ENCODE results near the gene FSTL4. TPM values are rescaled to one million over a fixed set of nuclear protein-coding genes. Genes with fewer than 3 reads are reported as not detected.

Gene FSTL4
- total and polyA plus RNA-seq, 4 donors = 0.08 to 1.4 (median 0.31) TPM

DNA sequence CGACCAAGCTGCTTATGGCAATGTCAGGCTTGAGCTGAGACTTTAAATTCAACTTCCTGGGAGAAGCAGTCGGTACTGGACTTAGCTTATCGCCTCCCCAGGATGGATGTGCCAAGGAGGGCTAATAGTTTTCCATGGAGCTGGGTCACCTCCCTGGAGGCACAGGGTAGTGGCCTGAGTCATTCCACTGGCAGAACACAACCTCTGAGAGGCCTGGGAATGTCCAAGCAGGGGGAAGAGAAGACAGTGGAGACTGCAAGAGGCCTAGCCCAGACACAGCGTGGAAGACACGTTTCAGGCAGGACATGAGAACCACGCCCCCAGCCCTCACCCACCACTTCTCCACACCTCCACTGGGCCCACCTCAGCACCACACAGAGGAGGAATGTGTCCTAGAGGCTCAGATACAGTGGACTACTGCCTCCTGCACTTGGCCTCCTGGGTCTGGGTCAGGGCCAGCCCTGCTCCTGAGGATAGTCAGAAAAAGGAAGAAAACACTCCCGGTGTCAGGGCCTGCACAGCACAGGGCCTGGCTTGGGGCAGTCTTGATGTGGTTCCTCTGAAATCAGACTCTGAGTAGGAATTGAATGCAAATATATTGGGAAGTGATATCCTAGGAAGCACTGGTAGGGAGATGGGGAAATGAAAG is 171.8 kb downstream of the FSTL4 start:
- 87 to 91% methylated on average over 7 of the region's 7 CpGs for WGBS, 2 donors
- H3K4me1 ChIP-seq (ENCODE audit: control insufficient read depth in 5 of 5, insufficient read depth in 5 of 5, low read length in 5 of 5) = peaks cover 0 to 6% (median 0%) of the 10 kb centered on the region in 5 donors
- no peak for ATAC-seq (ENCODE audit: insufficient read depth, low FRiP score)

DNA sequence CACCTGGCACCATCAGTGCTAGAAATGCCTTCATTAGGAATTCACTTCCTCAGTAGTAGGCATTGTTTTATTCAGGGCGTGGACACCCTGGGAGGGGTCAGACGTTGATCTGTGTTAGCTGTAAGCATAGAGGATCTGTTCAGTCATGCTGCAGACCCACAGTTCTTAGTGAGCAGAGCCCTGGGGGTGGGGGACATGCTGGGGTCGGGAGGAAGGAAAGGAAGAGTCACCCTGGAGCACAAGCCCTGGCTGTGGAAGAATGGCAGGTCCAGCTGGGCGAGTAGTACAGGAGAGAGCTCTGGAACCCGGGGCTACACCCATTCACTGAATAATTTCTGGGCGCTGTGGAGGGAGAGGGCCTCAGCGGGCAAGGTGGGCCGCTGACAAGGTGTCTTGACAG is 172.5 kb downstream of the FSTL4 start:
- Histone ChIP-seq H3K27me3 (ENCODE audit: control insufficient read depth in 3 of 3, insufficient read depth in 3 of 3, low read length in 2 of 3) (no peaks in the 10 kb centered on the region), H3K36me3 (ENCODE audit: control insufficient read depth in 4 of 4, insufficient read depth in 4 of 4, low read length in 4 of 4) (no peaks in the 10 kb centered on the region), H3K9me3 (ENCODE audit: control insufficient read depth in 4 of 4, insufficient read depth in 3 of 4, low read length in 3 of 4) (no peaks in the 10 kb centered on the region), H3K9ac (ENCODE audit: insufficient read depth in 1 of 2, low read length in 2 of 2) (no peak overlapping the region), H3K4me3 (no peak overlapping the region), H3K27ac (ENCODE audit: low read depth in 1 of 2, low read length in 1 of 2) (no peak overlapping the region), H3K4me1 (ENCODE audit: control insufficient read depth in 5 of 5, insufficient read depth in 5 of 5, low read length in 5 of 5) (peaks cover 0 to 6% (median 0%) of the 10 kb centered on the region in 5 donors)
- ATAC-seq (ENCODE audit: insufficient read depth, low FRiP score) (no peak), DNase-seq (no peak)
- 77 to 87% methylated on average over 8 of the region's 8 CpGs for WGBS, 2 donors
- TF ChIP-seq, protein P1, sequence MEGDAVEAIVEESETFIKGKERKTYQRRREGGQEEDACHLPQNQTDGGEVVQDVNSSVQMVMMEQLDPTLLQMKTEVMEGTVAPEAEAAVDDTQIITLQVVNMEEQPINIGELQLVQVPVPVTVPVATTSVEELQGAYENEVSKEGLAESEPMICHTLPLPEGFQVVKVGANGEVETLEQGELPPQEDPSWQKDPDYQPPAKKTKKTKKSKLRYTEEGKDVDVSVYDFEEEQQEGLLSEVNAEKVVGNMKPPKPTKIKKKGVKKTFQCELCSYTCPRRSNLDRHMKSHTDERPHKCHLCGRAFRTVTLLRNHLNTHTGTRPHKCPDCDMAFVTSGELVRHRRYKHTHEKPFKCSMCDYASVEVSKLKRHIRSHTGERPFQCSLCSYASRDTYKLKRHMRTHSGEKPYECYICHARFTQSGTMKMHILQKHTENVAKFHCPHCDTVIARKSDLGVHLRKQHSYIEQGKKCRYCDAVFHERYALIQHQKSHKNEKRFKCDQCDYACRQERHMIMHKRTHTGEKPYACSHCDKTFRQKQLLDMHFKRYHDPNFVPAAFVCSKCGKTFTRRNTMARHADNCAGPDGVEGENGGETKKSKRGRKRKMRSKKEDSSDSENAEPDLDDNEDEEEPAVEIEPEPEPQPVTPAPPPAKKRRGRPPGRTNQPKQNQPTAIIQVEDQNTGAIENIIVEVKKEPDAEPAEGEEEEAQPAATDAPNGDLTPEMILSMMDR (IDR thresholded peaks at IDR 0.05; ENCODE audit: control extremely low read depth, extremely low read depth) = no peak

More for the DNA sequence above, 171.8 kb downstream of the FSTL4 start:
- H3K9me3 ChIP-seq (ENCODE audit: control insufficient read depth in 4 of 4, insufficient read depth in 3 of 4, low read length in 3 of 4) = no peaks in the 10 kb centered on the region
- H3K9ac ChIP-seq (ENCODE audit: insufficient read depth in 1 of 2, low read length in 2 of 2) = no peak overlapping the region
- DNase-seq = no peak
- H3K27ac ChIP-seq (ENCODE audit: low read depth in 1 of 2, low read length in 1 of 2) = no peak overlapping the region
- no peak overlapping the region for H3K4me3 ChIP-seq
- TF ChIP-seq, protein P1 (IDR thresholded peaks at IDR 0.05; ENCODE audit: control extremely low read depth, extremely low read depth) = no peak
- no peaks in the 10 kb centered on the region for H3K27me3 ChIP-seq (ENCODE audit: control insufficient read depth in 3 of 3, insufficient read depth in 3 of 3, low read length in 2 of 3)
- H3K36me3 ChIP-seq (ENCODE audit: control insufficient read depth in 4 of 4, insufficient read depth in 4 of 4, low read length in 4 of 4) = no peaks in the 10 kb centered on the region

DNA sequence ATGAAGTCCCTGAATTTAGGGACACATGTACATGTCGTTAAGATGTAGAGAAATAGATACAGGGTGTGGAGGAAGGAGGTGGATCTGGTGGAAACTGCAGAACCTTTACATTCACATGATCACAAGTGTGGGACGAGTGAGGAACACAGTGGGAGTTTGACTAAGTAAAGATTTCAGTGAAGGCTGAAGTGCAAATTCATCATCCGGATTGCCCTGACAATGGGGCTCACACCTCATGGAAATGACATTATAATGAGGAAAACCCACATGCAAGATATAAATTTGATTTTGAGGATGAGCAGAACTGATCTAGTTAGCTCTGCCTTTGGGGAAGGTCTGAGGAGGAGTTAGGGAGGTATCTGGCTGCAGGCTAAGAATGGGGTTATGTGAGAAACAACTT is 173.9 kb downstream of the FSTL4 start:
- DNase-seq (no peak), ATAC-seq (ENCODE audit: insufficient read depth, low FRiP score) (no peak)
- Histone ChIP-seq H3K4me3 (no peak overlapping the region), H3K36me3 (ENCODE audit: control insufficient read depth in 4 of 4, insufficient read depth in 4 of 4, low read length in 4 of 4) (no peaks in the 10 kb centered on the region), H3K9ac (ENCODE audit: insufficient read depth in 1 of 2, low read length in 2 of 2) (no peak overlapping the region), H3K27me3 (ENCODE audit: control insufficient read depth in 3 of 3, insufficient read depth in 3 of 3, low read length in 2 of 3) (no peaks in the 10 kb centered on the region), H3K27ac (ENCODE audit: low read depth in 1 of 2, low read length in 1 of 2) (no peak overlapping the region), H3K4me1 (ENCODE audit: control insufficient read depth in 5 of 5, insufficient read depth in 5 of 5, low read length in 5 of 5) (peaks cover 0 to 6% (median 0%) of the 10 kb centered on the region in 5 donors), H3K9me3 (ENCODE audit: control insufficient read depth in 4 of 4, insufficient read depth in 3 of 4, low read length in 3 of 4) (no peaks in the 10 kb centered on the region)
- 88 to 90% methylated on average over 3 of the region's 3 CpGs for WGBS, 2 donors
- TF ChIP-seq, protein P1 (IDR thresholded peaks at IDR 0.05; ENCODE audit: control extremely low read depth, extremely low read depth) = no peak

DNA sequence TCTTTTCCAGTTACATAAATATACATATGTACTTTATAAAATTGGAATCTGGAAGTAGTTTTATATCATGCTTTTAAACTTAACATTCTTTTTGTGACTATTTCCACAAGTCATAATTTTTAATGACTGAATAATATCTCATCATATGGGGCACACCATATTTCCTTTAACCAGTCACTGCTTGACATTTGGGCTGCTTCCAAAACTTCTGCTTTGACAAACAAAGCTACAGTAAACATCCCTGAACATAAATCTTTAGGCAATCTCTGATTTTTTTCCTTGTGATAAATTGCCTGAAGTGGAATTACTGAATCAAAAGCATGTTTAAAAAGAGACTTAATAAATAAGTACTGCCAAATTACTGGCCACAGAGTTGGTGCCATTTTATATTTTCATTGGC is 178.0 kb downstream of the FSTL4 start:
- H3K9ac ChIP-seq (ENCODE audit: insufficient read depth in 1 of 2, low read length in 2 of 2) = no peak overlapping the region
- no peak for DNase-seq
- peaks cover 0 to 2% (median 0%) of the 10 kb centered on the region in 3 donors for H3K27me3 ChIP-seq (ENCODE audit: control insufficient read depth in 3 of 3, insufficient read depth in 3 of 3, low read length in 2 of 3)
- no peak overlapping the region for H3K4me3 ChIP-seq
- H3K4me1 ChIP-seq (ENCODE audit: control insufficient read depth in 5 of 5, insufficient read depth in 5 of 5, low read length in 5 of 5) = no peaks in the 10 kb centered on the region
- H3K36me3 ChIP-seq (ENCODE audit: control insufficient read depth in 4 of 4, insufficient read depth in 4 of 4, low read length in 4 of 4) = no peaks in the 10 kb centered on the region
- H3K27ac ChIP-seq (ENCODE audit: low read depth in 1 of 2, low read length in 1 of 2) = no peak overlapping the region
- no peaks in the 10 kb centered on the region for H3K9me3 ChIP-seq (ENCODE audit: control insufficient read depth in 4 of 4, insufficient read depth in 3 of 4, low read length in 3 of 4)
- ATAC-seq (ENCODE audit: insufficient read depth, low FRiP score) = no peak
- TF ChIP-seq, protein P1 (IDR thresholded peaks at IDR 0.05; ENCODE audit: control extremely low read depth, extremely low read depth) = no peak
